GM23338 (cell line): ENCODE data around the gene MYO3B.

ENCODE experiments used
- CREB1 ChIP-seq: fragments of 250-450 bp; sonication (Bioruptor Pico); IDR thresholded peaks from 2 replicates; pipeline ENCODE4 v1.5.0; 2020; ENCODE audit warnings: low read depth, mild to moderate bottlenecking, moderate library complexity
- EZH2 ChIP-seq: fragments of 200-600 bp; sonication (generic); IDR thresholded peaks from one replicate; pipeline ENCODE4 v1.8.0; 2017; ENCODE audit warnings: antibody characterized with exemption, mild to moderate bottlenecking, low read depth; ENCODE audit not compliant: unreplicated experiment
- EZH2phosphoT487 ChIP-seq: fragments of 200-600 bp; sonication (generic); IDR thresholded peaks from one replicate; pipeline ENCODE4 v1.8.1; 2018; ENCODE audit warnings: antibody characterized with exemption; ENCODE audit not compliant: unreplicated experiment
- POLR2AphosphoS5 ChIP-seq: IDR thresholded peaks from 2 replicates; pipeline ENCODE4 v1.6.1; 2016; ENCODE audit warnings: antibody characterized with exemption, low read depth
- STAT1 ChIP-seq: IDR thresholded peaks from one replicate; pipeline ENCODE4 v1.6.1; 2016; ENCODE audit warnings: antibody characterized with exemption; ENCODE audit not compliant: unreplicated experiment
- TF ChIP-seq, protein P1 (sequence below), 2 experiments: fragments of 200-600 bp in 1 of 2; sonication (generic) in 1 of 2; conservative IDR thresholded peaks; 2 replicates each; pipeline versions ENCODE4 v1.5.1 to v1.6.1; 2016 to 2017; ENCODE audit warnings: antibody characterized with exemption in 2 of 2, low read depth in 2 of 2, mild to moderate bottlenecking in 2 of 2, moderate library complexity in 1 of 2
- TF ChIP-seq, protein P2 (sequence below): IDR thresholded peaks from one replicate; pipeline ENCODE4 v1.6.1; 2018; ENCODE audit warnings: antibody characterized with exemption; ENCODE audit not compliant: unreplicated experiment
- TF ChIP-seq, protein P3 (sequence below): IDR thresholded peaks from 2 replicates; pipeline ENCODE4 v1.6.1; 2016; ENCODE audit warnings: antibody characterized with exemption

DNA sequence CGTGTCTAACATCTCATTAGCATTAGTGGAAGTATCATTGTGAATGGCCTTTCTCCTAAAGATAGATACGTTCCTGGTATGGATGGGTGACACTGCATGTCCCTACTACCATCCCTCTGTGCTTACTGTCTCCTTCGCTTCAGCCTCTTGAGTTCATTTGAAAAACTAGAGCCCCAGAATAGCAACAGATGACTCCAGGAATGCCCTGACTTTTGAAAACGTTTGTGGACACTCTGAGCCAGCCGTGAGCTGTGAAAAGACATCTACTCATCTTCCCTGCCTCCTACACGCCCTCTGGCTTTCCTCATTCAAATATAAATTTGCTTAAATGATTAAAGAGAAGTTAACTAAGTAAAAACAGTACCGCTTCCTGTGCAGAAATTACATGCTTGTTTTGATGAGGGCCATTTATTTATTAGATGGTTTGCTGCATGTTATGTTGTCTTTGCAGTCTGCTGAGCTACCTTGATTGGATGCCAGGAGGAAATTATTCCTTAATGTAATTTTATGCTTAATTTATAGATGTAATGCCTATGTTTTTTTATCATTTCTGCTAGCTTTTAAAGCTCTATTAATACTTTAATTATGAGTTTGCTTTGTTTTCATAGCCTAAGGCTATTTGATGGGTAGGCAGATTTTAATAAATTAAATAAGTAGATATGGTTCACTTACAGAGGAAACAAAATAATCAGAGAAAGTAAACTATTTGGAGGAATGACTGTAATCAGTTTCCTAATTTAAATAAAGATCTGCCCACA is 32.1 kb upstream of the MYO3B start:
- TF ChIP-seq, protein P1, sequence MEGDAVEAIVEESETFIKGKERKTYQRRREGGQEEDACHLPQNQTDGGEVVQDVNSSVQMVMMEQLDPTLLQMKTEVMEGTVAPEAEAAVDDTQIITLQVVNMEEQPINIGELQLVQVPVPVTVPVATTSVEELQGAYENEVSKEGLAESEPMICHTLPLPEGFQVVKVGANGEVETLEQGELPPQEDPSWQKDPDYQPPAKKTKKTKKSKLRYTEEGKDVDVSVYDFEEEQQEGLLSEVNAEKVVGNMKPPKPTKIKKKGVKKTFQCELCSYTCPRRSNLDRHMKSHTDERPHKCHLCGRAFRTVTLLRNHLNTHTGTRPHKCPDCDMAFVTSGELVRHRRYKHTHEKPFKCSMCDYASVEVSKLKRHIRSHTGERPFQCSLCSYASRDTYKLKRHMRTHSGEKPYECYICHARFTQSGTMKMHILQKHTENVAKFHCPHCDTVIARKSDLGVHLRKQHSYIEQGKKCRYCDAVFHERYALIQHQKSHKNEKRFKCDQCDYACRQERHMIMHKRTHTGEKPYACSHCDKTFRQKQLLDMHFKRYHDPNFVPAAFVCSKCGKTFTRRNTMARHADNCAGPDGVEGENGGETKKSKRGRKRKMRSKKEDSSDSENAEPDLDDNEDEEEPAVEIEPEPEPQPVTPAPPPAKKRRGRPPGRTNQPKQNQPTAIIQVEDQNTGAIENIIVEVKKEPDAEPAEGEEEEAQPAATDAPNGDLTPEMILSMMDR (conservative IDR thresholded peaks at IDR 0.05; ENCODE audit: low read depth in 2 of 2) = no peak
- no peak for TF ChIP-seq EZH2phosphoT487
- TF ChIP-seq CREB1 (CRISPR knock-in tag) = no peak
- no peak for TF ChIP-seq EZH2
- TF ChIP-seq STAT1 = no peak
- TF ChIP-seq, protein P2, sequence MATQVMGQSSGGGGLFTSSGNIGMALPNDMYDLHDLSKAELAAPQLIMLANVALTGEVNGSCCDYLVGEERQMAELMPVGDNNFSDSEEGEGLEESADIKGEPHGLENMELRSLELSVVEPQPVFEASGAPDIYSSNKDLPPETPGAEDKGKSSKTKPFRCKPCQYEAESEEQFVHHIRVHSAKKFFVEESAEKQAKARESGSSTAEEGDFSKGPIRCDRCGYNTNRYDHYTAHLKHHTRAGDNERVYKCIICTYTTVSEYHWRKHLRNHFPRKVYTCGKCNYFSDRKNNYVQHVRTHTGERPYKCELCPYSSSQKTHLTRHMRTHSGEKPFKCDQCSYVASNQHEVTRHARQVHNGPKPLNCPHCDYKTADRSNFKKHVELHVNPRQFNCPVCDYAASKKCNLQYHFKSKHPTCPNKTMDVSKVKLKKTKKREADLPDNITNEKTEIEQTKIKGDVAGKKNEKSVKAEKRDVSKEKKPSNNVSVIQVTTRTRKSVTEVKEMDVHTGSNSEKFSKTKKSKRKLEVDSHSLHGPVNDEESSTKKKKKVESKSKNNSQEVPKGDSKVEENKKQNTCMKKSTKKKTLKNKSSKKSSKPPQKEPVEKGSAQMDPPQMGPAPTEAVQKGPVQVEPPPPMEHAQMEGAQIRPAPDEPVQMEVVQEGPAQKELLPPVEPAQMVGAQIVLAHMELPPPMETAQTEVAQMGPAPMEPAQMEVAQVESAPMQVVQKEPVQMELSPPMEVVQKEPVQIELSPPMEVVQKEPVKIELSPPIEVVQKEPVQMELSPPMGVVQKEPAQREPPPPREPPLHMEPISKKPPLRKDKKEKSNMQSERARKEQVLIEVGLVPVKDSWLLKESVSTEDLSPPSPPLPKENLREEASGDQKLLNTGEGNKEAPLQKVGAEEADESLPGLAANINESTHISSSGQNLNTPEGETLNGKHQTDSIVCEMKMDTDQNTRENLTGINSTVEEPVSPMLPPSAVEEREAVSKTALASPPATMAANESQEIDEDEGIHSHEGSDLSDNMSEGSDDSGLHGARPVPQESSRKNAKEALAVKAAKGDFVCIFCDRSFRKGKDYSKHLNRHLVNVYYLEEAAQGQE = no peak
- TF ChIP-seq POLR2AphosphoS5 = no peak
- TF ChIP-seq, protein P3, sequence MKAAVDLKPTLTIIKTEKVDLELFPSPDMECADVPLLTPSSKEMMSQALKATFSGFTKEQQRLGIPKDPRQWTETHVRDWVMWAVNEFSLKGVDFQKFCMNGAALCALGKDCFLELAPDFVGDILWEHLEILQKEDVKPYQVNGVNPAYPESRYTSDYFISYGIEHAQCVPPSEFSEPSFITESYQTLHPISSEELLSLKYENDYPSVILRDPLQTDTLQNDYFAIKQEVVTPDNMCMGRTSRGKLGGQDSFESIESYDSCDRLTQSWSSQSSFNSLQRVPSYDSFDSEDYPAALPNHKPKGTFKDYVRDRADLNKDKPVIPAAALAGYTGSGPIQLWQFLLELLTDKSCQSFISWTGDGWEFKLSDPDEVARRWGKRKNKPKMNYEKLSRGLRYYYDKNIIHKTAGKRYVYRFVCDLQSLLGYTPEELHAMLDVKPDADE = no peak
